ENCODE results near the gene UTP3.

UTP3 gene

DNA sequence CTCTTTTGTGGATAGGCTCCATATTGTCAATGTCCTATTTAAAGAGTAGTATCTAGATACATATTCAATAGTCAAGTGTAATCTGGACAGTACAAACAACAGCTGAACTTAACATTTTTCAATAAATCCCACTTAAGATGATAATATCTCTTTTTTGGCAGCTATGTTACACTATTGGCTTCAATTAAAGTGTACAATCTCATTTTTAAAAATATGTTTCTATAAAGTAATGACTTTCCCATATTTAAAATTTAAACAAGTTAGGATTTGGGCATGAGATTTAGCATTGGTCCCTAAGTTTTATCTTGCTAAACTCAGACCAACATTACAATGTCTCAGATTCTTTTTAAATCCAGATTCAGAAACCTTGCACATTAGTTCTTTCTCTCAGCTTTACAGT lies 14.1 kb upstream of the UTP3 start:
- H3K27ac ChIP-seq: no peak overlapping the region
- H2AFZ ChIP-seq: no peak overlapping the region
- no peaks in the 10 kb centered on the region for H3K79me2 ChIP-seq
- H3K9me3 ChIP-seq (ENCODE audit: control insufficient read depth, low read length): no peaks in the 10 kb centered on the region
- H3K9ac ChIP-seq: no peak overlapping the region
- H3K27me3 ChIP-seq (ENCODE audit: control insufficient read depth, insufficient read depth, low read length): no peaks in the 10 kb centered on the region
- no peak overlapping the region for H3K4me3 ChIP-seq (ENCODE audit: low read depth, low read length)
- TF ChIP-seq, protein P1, sequence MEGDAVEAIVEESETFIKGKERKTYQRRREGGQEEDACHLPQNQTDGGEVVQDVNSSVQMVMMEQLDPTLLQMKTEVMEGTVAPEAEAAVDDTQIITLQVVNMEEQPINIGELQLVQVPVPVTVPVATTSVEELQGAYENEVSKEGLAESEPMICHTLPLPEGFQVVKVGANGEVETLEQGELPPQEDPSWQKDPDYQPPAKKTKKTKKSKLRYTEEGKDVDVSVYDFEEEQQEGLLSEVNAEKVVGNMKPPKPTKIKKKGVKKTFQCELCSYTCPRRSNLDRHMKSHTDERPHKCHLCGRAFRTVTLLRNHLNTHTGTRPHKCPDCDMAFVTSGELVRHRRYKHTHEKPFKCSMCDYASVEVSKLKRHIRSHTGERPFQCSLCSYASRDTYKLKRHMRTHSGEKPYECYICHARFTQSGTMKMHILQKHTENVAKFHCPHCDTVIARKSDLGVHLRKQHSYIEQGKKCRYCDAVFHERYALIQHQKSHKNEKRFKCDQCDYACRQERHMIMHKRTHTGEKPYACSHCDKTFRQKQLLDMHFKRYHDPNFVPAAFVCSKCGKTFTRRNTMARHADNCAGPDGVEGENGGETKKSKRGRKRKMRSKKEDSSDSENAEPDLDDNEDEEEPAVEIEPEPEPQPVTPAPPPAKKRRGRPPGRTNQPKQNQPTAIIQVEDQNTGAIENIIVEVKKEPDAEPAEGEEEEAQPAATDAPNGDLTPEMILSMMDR (IDR thresholded peaks at IDR 0.05): no peak
- H3K4me2 ChIP-seq (ENCODE audit: low read length): no peak overlapping the region
- H3K36me3 ChIP-seq (ENCODE audit: control insufficient read depth, insufficient read depth, low read length): no peaks in the 10 kb centered on the region
- H3K4me1 ChIP-seq: no peaks in the 10 kb centered on the region

DNA sequence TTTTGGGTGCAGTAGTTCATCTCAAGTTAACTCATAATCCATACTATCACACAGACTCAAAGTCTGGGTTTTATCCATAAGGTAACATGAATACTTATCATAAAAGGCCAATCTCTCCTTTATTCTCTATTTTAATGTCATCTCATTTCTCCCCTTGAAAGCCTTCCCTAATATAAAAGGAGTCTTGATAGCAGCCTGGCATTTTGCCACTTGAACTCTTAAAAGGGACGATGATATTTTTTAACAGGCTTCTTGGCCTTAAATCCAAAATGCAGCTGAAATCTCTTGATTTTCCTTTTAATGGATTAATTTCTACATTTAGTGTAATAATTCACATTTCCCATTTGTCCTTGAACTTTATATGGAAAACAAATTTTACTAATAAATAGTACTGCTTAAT lies 13.6 kb upstream of the UTP3 start:
- Histone ChIP-seq H3K79me2 (no peaks in the 10 kb centered on the region), H3K9me3 (ENCODE audit: control insufficient read depth, low read length) (no peaks in the 10 kb centered on the region), H3K27me3 (ENCODE audit: control insufficient read depth, insufficient read depth, low read length) (no peaks in the 10 kb centered on the region), H3K4me3 (ENCODE audit: low read depth, low read length) (no peak overlapping the region), H3K9ac (no peak overlapping the region), H3K27ac (no peak overlapping the region), H3K4me2 (ENCODE audit: low read length) (no peak overlapping the region), H2AFZ (no peak overlapping the region), H3K36me3 (ENCODE audit: control insufficient read depth, insufficient read depth, low read length) (no peaks in the 10 kb centered on the region), H3K4me1 (no peaks in the 10 kb centered on the region)
- TF ChIP-seq, protein P1 (IDR thresholded peaks at IDR 0.05): no peak

DNA sequence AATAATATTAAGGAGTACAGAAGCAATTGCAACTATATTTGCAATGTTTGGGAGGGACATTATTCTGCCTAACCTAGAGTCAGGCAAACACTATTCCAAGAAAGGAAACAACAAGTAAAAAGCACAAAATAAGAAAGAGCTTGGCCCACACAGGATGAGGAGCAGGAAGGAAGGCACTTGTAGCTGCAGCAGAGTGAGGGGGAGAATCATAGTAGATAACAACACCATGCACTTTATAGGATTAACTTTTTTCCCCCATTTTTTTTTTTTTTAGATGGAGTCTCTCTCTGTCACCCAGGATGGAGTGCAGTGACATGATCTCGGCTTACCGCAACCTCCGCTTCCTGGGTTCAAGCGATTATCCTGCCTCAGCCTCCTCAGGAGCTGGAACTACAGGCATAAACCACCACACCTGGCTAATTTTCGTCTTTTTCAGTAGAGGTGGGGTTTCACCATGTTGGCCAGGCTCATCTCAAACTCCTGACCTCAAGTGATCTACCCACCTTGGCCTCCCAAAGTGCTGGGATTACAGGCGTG lies 11.7 kb upstream of the UTP3 start:
- TF ChIP-seq, protein P1 (IDR thresholded peaks at IDR 0.05): no peak

DNA sequence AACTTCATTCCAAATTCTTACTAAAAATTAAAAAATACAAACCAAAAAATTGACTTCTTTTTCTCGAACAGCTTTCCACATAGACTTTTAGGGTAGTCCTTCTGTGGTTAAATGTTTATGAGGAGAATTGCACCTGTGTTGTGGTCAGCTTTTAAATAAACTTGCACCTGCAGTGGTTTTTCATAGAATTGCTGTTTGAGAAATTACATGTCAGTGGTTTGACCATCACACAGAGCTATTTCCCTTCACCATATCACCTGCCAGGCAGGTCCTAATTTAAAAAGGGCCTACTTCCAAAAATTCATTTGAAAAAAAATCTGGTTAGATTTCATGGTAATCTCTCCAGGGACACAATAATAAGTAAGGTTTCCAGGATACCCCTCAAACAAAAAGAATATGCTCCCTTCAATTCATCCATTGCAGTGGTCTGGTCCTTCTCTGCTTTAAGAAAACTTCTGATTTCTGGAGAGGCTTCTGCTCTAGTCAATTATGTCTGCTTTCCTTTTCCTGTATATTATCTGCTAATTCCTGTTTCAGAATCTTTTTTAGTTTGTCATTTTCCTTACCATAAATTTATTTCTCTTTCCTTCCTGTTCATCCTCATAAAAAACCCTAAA lies 9.8 kb upstream of the UTP3 start:
- no peak overlapping the region for H3K27ac ChIP-seq
- no peak overlapping the region for H2AFZ ChIP-seq
- no peaks in the 10 kb centered on the region for H3K79me2 ChIP-seq
- no peaks in the 10 kb centered on the region for H3K27me3 ChIP-seq (ENCODE audit: control insufficient read depth, insufficient read depth, low read length)
- H3K4me2 ChIP-seq (ENCODE audit: low read length): no peak overlapping the region
- no peaks in the 10 kb centered on the region for H3K4me1 ChIP-seq
- TF ChIP-seq, protein P1 (IDR thresholded peaks at IDR 0.05): no peak
- H3K4me3 ChIP-seq (ENCODE audit: low read depth, low read length): no peak overlapping the region
- H3K9ac ChIP-seq: no peak overlapping the region
- H3K36me3 ChIP-seq (ENCODE audit: control insufficient read depth, insufficient read depth, low read length): no peaks in the 10 kb centered on the region
- H3K9me3 ChIP-seq (ENCODE audit: control insufficient read depth, low read length): no peaks in the 10 kb centered on the region

More for the DNA sequence above, 11.7 kb upstream of the UTP3 start:
- no peak overlapping the region for H3K4me3 ChIP-seq (ENCODE audit: low read depth, low read length)
- H3K36me3 ChIP-seq (ENCODE audit: control insufficient read depth, insufficient read depth, low read length): no peaks in the 10 kb centered on the region
- no peaks in the 10 kb centered on the region for H3K27me3 ChIP-seq (ENCODE audit: control insufficient read depth, insufficient read depth, low read length)
- no peaks in the 10 kb centered on the region for H3K9me3 ChIP-seq (ENCODE audit: control insufficient read depth, low read length)
- H2AFZ ChIP-seq: no peak overlapping the region
- no peaks in the 10 kb centered on the region for H3K4me1 ChIP-seq
- H3K27ac ChIP-seq: no peak overlapping the region
- no peak overlapping the region for H3K9ac ChIP-seq
- no peak overlapping the region for H3K4me2 ChIP-seq (ENCODE audit: low read length)
- H3K79me2 ChIP-seq: no peaks in the 10 kb centered on the region

DNA sequence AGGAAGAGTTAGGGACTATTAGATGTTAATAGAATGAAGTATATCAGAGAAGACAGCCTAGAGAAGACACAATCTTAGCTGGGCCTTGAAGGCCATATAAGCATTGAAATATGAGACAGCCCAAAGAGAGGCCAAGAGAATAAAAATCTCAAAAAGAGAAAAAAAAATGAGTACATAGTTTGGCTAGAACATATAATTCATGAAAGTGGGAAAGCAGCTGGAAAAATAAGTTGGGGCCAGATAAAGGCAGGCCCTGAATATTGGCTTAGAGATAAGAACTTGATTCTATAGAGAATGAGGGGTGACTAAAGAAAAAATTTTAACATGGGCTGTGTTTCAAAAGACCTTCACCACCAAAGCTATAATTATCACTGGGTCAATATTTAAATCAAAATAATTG lies 7.4 kb upstream of the UTP3 start:
- no peaks in the 10 kb centered on the region for H3K27me3 ChIP-seq (ENCODE audit: control insufficient read depth, insufficient read depth, low read length)
- H3K4me1 ChIP-seq: no peaks in the 10 kb centered on the region
- no peak overlapping the region for H3K4me2 ChIP-seq (ENCODE audit: low read length)
- H3K4me3 ChIP-seq (ENCODE audit: low read depth, low read length): no peak overlapping the region
- TF ChIP-seq, protein P1 (IDR thresholded peaks at IDR 0.05): no peak
- H3K36me3 ChIP-seq (ENCODE audit: control insufficient read depth, insufficient read depth, low read length): no peaks in the 10 kb centered on the region
- no peaks in the 10 kb centered on the region for H3K79me2 ChIP-seq
- no peak overlapping the region for H3K27ac ChIP-seq
- no peak overlapping the region for H3K9ac ChIP-seq
- H3K9me3 ChIP-seq (ENCODE audit: control insufficient read depth, low read length): no peaks in the 10 kb centered on the region
- no peak overlapping the region for H2AFZ ChIP-seq
